Left ventricle myocardium inferior (tissue), 1 donor: ENCODE data around the gene GRIP2. TPM values are rescaled to one million over a fixed set of nuclear protein-coding genes. Genes with fewer than 3 reads are reported as not detected.

Source experiments
- DNase-seq: peaks from one replicate; pipeline ENCODE4 v3.0.0-alpha.2; 2020
- H3K27ac ChIP-seq: fragments of 200-600 bp; replicated peaks from 2 replicates; pipeline ENCODE4 v1.8.0; 2021
- H3K27me3 ChIP-seq: fragments of 200-600 bp; 2 replicates; pipeline ENCODE4 v1.8.0; 2021; ENCODE audit warnings: low read depth
- H3K36me3 ChIP-seq: fragments of 200-600 bp; 2 replicates; pipeline ENCODE4 v1.8.0; 2021
- H3K4me1 ChIP-seq: fragments of 200-600 bp; 2 replicates; pipeline ENCODE4 v1.8.0; 2021
- H3K4me3 ChIP-seq: fragments of 200-600 bp; 2 replicates; pipeline ENCODE4 v1.8.0; 2021; ENCODE audit warnings: mild to moderate bottlenecking, moderate library complexity
- H3K9me3 ChIP-seq: fragments of 200-600 bp; replicated peaks from 2 replicates; pipeline ENCODE4 v1.8.0; 2021
- CTCF ChIP-seq: fragments of 200-600 bp; IDR thresholded peaks from 2 replicates; pipeline ENCODE4 v1.8.0; 2021; ENCODE audit warnings: antibody characterized with exemption, mild to moderate bottlenecking, borderline replicate concordance
- intact Hi-C: fragments of 100-400 bp; cut with micrococcal nuclease; formaldehyde crosslinking; loops from one replicate; pipeline ENCODE4 v1.11.0; 2022
- total RNA-seq: library from RNA; stranded (reverse); fragmentation: NEBNext Ultra II Directional; extraction: Animal tissue kit (Norgen Biotek cat#: 25700); gene quantifications from one replicate; pipeline ENCODE4 v1.2.1, GENCODE V29; 2021
- donor health status: DM: no; HTN: yes; CAD: no; lungs with severe emphysema.

GRIP2 gene
- total RNA-seq, 1 donor from 2014 or later: 59.1 TPM

- intact Hi-C loops: no loop called here
- TF ChIP-seq CTCF: no peak
- no peak overlapping the region for H3K4me3 ChIP-seq
- no peaks in the 10 kb centered on the region for H3K9me3 ChIP-seq
- H3K4me1 ChIP-seq: peaks cover 28% of the 10 kb centered on the region
- H3K36me3 ChIP-seq: peaks cover 36% of the 10 kb centered on the region
- H3K27me3 ChIP-seq: no peaks in the 10 kb centered on the region
- no peak for DNase-seq
- no peak overlapping the region for H3K27ac ChIP-seq
These were observed 25.8 kb downstream of the GRIP2 start for GRCh38 chr3:14514323-14514720.

- no peak for DNase-seq
- no peak for TF ChIP-seq CTCF
- intact Hi-C loops: no loop called here
- no peak overlapping the region for H3K4me3 ChIP-seq
- H3K9me3 ChIP-seq: no peaks in the 10 kb centered on the region
- no peak overlapping the region for H3K27ac ChIP-seq
- peaks cover 28% of the 10 kb centered on the region for H3K4me1 ChIP-seq
- peaks cover 36% of the 10 kb centered on the region for H3K36me3 ChIP-seq
- H3K27me3 ChIP-seq: no peaks in the 10 kb centered on the region
These were observed 26.4 kb downstream of the GRIP2 start for GRCh38 chr3:14513566-14514322.

- Histone ChIP-seq H3K27me3 (no peaks in the 10 kb centered on the region), H3K36me3 (peaks cover 34% of the 10 kb centered on the region), H3K27ac (no peak overlapping the region), H3K4me3 (no peak overlapping the region), H3K9me3 (no peaks in the 10 kb centered on the region), H3K4me1 (peaks cover 22% of the 10 kb centered on the region)
- no peak for DNase-seq
- intact Hi-C loops: no loop called here
- TF ChIP-seq CTCF: no peak
These were observed 27.2 kb downstream of the GRIP2 start for GRCh38 chr3:14512942-14513327.

GRCh38 chr3:14512281-14512941 lies 27.7 kb downstream of the GRIP2 start:
- no peak for DNase-seq
- Histone ChIP-seq H3K27me3 (no peaks in the 10 kb centered on the region), H3K4me1 (peaks cover 17% of the 10 kb centered on the region), H3K36me3 (peaks cover 30% of the 10 kb centered on the region), H3K27ac (no peak overlapping the region), H3K4me3 (no peak overlapping the region), H3K9me3 (no peaks in the 10 kb centered on the region)
- no peak for TF ChIP-seq CTCF
- intact Hi-C loops: no loop called here

GRCh38 chr3:14511623-14512280 lies 28.4 kb downstream of the GRIP2 start:
- H3K27me3 ChIP-seq: no peaks in the 10 kb centered on the region
- H3K4me1 ChIP-seq: peaks cover 17% of the 10 kb centered on the region
- intact Hi-C loops: loop anchor here (2.0 kb wide), 1 partner anchor 37 kb away; no protein-coding TSS in a partner anchor
- no peaks in the 10 kb centered on the region for H3K9me3 ChIP-seq
- peaks cover 37% of the 10 kb centered on the region for H3K36me3 ChIP-seq
- no peak for DNase-seq
- TF ChIP-seq CTCF: no peak
- H3K4me3 ChIP-seq: no peak overlapping the region
- H3K27ac ChIP-seq: no peak overlapping the region
